WTC11 (cell line): ENCODE results near the gene DLX6. TPM values are rescaled to one million over a fixed set of nuclear protein-coding genes. Genes with fewer than 3 reads are reported as not detected.

ENCODE experiments used
- ATAC-seq: fragments of 200-7000 bp; cut with Tn5 transposase; 2 replicates; pipeline ENCODE4 v1.10.0; 2021; ENCODE audit warnings: mild to moderate bottlenecking, moderate library complexity
- CTCF ChIA-PET: fragments of 300-600 bp; sonication (Branson Sonifier 250); formaldehyde crosslinking; loops from one replicate; lab custom pipeline; 2021; ENCODE audit warnings: antibody characterized with exemption; lab: Charles Lee
- POLR2A ChIA-PET: fragments of 350-600 bp; sonication (Branson Sonifier 250); formaldehyde crosslinking; loops from one replicate; lab custom pipeline; 2021; ENCODE audit warnings: antibody characterized with exemption; lab: Charles Lee
- DNase-seq: peaks from one replicate; pipeline ENCODE4 v3.0.0; 2021; ENCODE audit warnings: low spot score
- H3K27ac Mint-ChIP-seq: 2 replicates; pipeline ENCODE4 v1.8.0; 2021; ENCODE audit warnings: mixed read lengths
- H3K27me3 Mint-ChIP-seq: 2 replicates; pipeline ENCODE4 v1.8.0; 2021; ENCODE audit warnings: low read depth, mild to moderate bottlenecking, moderate library complexity, mixed read lengths
- H3K36me3 Mint-ChIP-seq: 2 replicates; pipeline ENCODE4 v1.8.0; 2021; ENCODE audit warnings: mixed read lengths
- H3K4me1 Mint-ChIP-seq: 2 replicates; pipeline ENCODE4 v1.8.0; 2022; ENCODE audit warnings: mixed read lengths
- H3K4me3 Mint-ChIP-seq: 2 replicates; pipeline ENCODE4 v1.8.0; 2021; ENCODE audit warnings: mild to moderate bottlenecking, moderate library complexity, mixed read lengths
- H3K9me3 Mint-ChIP-seq: 2 replicates; pipeline ENCODE4 v1.8.0; 2021; ENCODE audit warnings: mixed read lengths
- CREB1 ChIP-seq: sonication (generic); formaldehyde crosslinking; IDR thresholded peaks from 2 replicates; pipeline ENCODE4 v1.8.0; 2023; ENCODE audit warnings: mild to moderate bottlenecking, missing genetic modification reagents
- EMX1 ChIP-seq: fragments of 250-450 bp; sonication (Bioruptor Pico); IDR thresholded peaks from 2 replicates; pipeline ENCODE4 v1.8.0; 2021; ENCODE audit warnings: mild to moderate bottlenecking
- ETV6 ChIP-seq: sonication (generic); formaldehyde crosslinking; IDR thresholded peaks from 2 replicates; pipeline ENCODE4 v1.8.1; 2022; ENCODE audit warnings: mild to moderate bottlenecking, missing genetic modification reagents
- GTF2I ChIP-seq: fragments of 250-450 bp; sonication (Bioruptor Pico); conservative IDR thresholded peaks from 2 replicates; pipeline ENCODE4 v1.4.0; 2021; ENCODE audit warnings: mild to moderate bottlenecking
- KAT7 ChIP-seq: sonication (generic); formaldehyde crosslinking; IDR thresholded peaks from 2 replicates; pipeline ENCODE4 v1.8.1; 2023; ENCODE audit warnings: missing genetic modification reagents, mild to moderate bottlenecking, borderline replicate concordance
- NFE2L1 ChIP-seq: sonication (generic); formaldehyde crosslinking; IDR thresholded peaks from 2 replicates; pipeline ENCODE4 v1.8.1; 2023; ENCODE audit warnings: missing genetic modification reagents
- TEAD4 ChIP-seq: sonication (generic); formaldehyde crosslinking; IDR thresholded peaks from 2 replicates; pipeline ENCODE4 v1.8.0; 2022; ENCODE audit warnings: mild to moderate bottlenecking, missing genetic modification reagents
- ZNF423 ChIP-seq: fragments of 250-450 bp; sonication (Bioruptor Pico); IDR thresholded peaks from 2 replicates; pipeline ENCODE4 v2.1.2; 2022; ENCODE audit warnings: mild to moderate bottlenecking, moderate library complexity
- ZNF671 ChIP-seq: fragments of 250-450 bp; sonication (Bioruptor Pico); IDR thresholded peaks from 2 replicates; pipeline ENCODE4 v1.8.0; 2021; ENCODE audit warnings: mild to moderate bottlenecking
- total RNA-seq: library from RNA; stranded (reverse); gene quantifications from 3 replicates; pipeline ENCODE4 v1.2.3, GENCODE V29; 2021
- TF ChIP-seq, protein P1 (sequence below): sonication (generic); formaldehyde crosslinking; IDR thresholded peaks from 2 replicates; pipeline ENCODE4 v1.8.0; 2023; ENCODE audit warnings: mild to moderate bottlenecking, missing genetic modification reagents
- TF ChIP-seq, protein P2 (sequence below): sonication (generic); formaldehyde crosslinking; IDR thresholded peaks from 2 replicates; pipeline ENCODE4 v1.8.0; 2022; ENCODE audit warnings: mild to moderate bottlenecking, missing genetic modification reagents
- TF ChIP-seq, protein P3 (sequence below): sonication (generic); formaldehyde crosslinking; IDR thresholded peaks from 2 replicates; pipeline ENCODE4 v1.8.0; 2022; ENCODE audit warnings: mild to moderate bottlenecking, missing genetic modification reagents
- TF ChIP-seq, protein P4 (sequence below): sonication (generic); formaldehyde crosslinking; IDR thresholded peaks from 2 replicates; pipeline ENCODE4 v1.8.1; 2022; ENCODE audit warnings: low read depth, missing genetic modification reagents, borderline replicate concordance
- TF ChIP-seq, protein P5 (sequence below): sonication (generic); formaldehyde crosslinking; IDR thresholded peaks from 2 replicates; pipeline ENCODE4 v1.8.0; 2022; ENCODE audit warnings: missing genetic modification reagents
- TF ChIP-seq, protein P6 (sequence below): sonication (generic); formaldehyde crosslinking; IDR thresholded peaks from 2 replicates; pipeline ENCODE4 v1.8.1; 2023; ENCODE audit warnings: mild to moderate bottlenecking, missing genetic modification reagents, moderate library complexity
- TF ChIP-seq, protein P7 (sequence below): sonication (generic); formaldehyde crosslinking; IDR thresholded peaks from 2 replicates; pipeline ENCODE4 v1.8.1; 2022; ENCODE audit warnings: missing genetic modification reagents, borderline replicate concordance
- TF ChIP-seq, protein P8 (sequence below): sonication (generic); formaldehyde crosslinking; IDR thresholded peaks from 2 replicates; pipeline ENCODE4 v1.8.0; 2023; ENCODE audit warnings: missing genetic modification reagents, mild to moderate bottlenecking, borderline replicate concordance

Gene DLX6
- total RNA-seq, 1 experiment from 2014 or later, result 0.09 TPM

DNA sequence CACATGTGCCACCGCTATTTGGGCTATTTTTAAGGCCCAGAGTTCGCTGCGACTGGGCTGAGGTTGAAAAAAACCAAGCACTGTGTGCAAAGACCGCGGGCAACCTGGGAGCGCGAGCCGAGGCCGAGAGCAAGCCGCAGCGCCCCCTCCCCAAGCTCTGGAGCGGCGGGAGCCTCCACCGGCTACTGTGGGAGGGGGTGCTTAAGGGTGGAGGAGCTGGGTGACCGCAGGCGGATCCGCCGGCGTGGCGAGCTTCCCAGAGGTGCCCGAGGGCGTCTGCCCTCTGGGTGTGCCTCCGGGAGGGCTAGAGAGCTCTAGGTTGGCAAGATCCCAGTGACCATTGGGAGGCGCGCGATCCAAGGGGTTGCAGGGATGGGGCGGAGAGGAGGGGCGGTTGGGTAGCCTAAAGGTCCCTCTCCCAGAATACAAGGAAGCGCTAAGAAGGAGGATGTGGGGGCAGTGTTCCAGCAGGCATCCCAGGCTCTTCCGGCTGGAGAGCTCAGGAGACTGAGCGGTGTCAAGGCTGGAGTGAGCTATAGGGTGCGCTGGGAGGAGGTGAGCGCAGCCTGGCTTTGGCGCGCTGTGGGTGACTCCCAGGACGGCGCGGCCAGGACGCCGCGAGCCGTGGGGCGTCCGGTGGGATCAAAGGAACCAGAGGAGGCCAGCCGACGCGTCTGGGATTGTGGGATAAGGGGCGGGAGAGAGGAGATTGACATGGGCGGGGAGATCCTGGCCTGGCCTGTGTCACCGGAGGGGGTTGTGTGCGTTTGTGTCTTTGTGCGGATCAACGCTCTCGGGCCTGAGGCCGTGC is 11.2 kb downstream of the DLX6 start:
- peak; percentile 80 for DNase-seq
- H3K27me3 Mint-ChIP-seq, result peaks cover 100% of the 10 kb centered on the region
- CTCF ChIA-PET, result interaction anchor here (0.6 to 2.6 kb wide), 5 partner anchors 10 to 1004 kb away, joined by 3 to 49 read pairs (median 5); partner anchors contain the start of gene DLX6
- ATAC-seq, result peak; percentile 69
- peaks cover 61% of the 10 kb centered on the region for H3K4me1 Mint-ChIP-seq
- no peak overlapping the region for H3K27ac Mint-ChIP-seq
- H3K36me3 Mint-ChIP-seq, result no peaks in the 10 kb centered on the region
- H3K9me3 Mint-ChIP-seq, result no peaks in the 10 kb centered on the region
- H3K4me3 Mint-ChIP-seq, result peak overlapping the region; percentile 65
- POLR2A ChIA-PET, result interaction anchor here (1.0 to 1.3 kb wide), 2 partner anchors 11 to 25 kb away, joined by 4 read pairs; no protein-coding TSS in a partner anchor
- TF ChIP-seq GTF2I (CRISPR knock-in tag) (no peak), ETV6 (CRISPR knock-in tag) (no peak), EMX1 (CRISPR knock-in tag) (no peak), ZNF671 (CRISPR knock-in tag) (no peak), CREB1 (CRISPR knock-in tag) (no peak), ZNF423 (CRISPR knock-in tag) (no peak; the same call in 1 of the 2 replicates), KAT7 (CRISPR knock-in tag) (no peak), NFE2L1 (CRISPR knock-in tag) (no peak), TEAD4 (CRISPR knock-in tag) (no peak)
- TF ChIP-seq, protein P1, sequence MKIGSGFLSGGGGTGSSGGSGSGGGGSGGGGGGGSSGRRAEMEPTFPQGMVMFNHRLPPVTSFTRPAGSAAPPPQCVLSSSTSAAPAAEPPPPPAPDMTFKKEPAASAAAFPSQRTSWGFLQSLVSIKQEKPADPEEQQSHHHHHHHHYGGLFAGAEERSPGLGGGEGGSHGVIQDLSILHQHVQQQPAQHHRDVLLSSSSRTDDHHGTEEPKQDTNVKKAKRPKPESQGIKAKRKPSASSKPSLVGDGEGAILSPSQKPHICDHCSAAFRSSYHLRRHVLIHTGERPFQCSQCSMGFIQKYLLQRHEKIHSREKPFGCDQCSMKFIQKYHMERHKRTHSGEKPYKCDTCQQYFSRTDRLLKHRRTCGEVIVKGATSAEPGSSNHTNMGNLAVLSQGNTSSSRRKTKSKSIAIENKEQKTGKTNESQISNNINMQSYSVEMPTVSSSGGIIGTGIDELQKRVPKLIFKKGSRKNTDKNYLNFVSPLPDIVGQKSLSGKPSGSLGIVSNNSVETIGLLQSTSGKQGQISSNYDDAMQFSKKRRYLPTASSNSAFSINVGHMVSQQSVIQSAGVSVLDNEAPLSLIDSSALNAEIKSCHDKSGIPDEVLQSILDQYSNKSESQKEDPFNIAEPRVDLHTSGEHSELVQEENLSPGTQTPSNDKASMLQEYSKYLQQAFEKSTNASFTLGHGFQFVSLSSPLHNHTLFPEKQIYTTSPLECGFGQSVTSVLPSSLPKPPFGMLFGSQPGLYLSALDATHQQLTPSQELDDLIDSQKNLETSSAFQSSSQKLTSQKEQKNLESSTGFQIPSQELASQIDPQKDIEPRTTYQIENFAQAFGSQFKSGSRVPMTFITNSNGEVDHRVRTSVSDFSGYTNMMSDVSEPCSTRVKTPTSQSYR (CRISPR knock-in tag), result 0 out of 2 replicates have a peak, but pooled peaks have one; percentile 20
- TF ChIP-seq, protein P2, sequence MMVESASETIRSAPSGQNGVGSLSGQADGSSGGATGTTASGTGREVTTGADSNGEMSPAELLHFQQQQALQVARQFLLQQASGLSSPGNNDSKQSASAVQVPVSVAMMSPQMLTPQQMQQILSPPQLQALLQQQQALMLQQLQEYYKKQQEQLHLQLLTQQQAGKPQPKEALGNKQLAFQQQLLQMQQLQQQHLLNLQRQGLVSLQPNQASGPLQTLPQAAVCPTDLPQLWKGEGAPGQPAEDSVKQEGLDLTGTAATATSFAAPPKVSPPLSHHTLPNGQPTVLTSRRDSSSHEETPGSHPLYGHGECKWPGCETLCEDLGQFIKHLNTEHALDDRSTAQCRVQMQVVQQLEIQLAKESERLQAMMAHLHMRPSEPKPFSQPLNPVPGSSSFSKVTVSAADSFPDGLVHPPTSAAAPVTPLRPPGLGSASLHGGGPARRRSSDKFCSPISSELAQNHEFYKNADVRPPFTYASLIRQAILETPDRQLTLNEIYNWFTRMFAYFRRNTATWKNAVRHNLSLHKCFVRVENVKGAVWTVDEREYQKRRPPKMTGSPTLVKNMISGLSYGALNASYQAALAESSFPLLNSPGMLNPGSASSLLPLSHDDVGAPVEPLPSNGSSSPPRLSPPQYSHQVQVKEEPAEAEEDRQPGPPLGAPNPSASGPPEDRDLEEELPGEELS (CRISPR knock-in tag), result 0 out of 2 replicates have a peak, but pooled peaks have one; percentile 11
- TF ChIP-seq, protein P3, sequence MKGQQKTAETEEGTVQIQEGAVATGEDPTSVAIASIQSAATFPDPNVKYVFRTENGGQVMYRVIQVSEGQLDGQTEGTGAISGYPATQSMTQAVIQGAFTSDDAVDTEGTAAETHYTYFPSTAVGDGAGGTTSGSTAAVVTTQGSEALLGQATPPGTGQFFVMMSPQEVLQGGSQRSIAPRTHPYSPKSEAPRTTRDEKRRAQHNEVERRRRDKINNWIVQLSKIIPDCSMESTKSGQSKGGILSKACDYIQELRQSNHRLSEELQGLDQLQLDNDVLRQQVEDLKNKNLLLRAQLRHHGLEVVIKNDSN, result no peak
- TF ChIP-seq, protein P4, sequence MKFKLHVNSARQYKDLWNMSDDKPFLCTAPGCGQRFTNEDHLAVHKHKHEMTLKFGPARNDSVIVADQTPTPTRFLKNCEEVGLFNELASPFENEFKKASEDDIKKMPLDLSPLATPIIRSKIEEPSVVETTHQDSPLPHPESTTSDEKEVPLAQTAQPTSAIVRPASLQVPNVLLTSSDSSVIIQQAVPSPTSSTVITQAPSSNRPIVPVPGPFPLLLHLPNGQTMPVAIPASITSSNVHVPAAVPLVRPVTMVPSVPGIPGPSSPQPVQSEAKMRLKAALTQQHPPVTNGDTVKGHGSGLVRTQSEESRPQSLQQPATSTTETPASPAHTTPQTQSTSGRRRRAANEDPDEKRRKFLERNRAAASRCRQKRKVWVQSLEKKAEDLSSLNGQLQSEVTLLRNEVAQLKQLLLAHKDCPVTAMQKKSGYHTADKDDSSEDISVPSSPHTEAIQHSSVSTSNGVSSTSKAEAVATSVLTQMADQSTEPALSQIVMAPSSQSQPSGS (CRISPR knock-in tag), result no peak
- TF ChIP-seq, protein P5, sequence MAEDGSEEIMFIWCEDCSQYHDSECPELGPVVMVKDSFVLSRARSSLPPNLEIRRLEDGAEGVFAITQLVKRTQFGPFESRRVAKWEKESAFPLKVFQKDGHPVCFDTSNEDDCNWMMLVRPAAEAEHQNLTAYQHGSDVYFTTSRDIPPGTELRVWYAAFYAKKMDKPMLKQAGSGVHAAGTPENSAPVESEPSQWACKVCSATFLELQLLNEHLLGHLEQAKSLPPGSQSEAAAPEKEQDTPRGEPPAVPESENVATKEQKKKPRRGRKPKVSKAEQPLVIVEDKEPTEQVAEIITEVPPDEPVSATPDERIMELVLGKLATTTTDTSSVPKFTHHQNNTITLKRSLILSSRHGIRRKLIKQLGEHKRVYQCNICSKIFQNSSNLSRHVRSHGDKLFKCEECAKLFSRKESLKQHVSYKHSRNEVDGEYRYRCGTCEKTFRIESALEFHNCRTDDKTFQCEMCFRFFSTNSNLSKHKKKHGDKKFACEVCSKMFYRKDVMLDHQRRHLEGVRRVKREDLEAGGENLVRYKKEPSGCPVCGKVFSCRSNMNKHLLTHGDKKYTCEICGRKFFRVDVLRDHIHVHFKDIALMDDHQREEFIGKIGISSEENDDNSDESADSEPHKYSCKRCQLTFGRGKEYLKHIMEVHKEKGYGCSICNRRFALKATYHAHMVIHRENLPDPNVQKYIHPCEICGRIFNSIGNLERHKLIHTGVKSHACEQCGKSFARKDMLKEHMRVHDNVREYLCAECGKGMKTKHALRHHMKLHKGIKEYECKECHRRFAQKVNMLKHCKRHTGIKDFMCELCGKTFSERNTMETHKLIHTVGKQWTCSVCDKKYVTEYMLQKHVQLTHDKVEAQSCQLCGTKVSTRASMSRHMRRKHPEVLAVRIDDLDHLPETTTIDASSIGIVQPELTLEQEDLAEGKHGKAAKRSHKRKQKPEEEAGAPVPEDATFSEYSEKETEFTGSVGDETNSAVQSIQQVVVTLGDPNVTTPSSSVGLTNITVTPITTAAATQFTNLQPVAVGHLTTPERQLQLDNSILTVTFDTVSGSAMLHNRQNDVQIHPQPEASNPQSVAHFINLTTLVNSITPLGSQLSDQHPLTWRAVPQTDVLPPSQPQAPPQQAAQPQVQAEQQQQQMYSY (CRISPR knock-in tag), result no peak
- TF ChIP-seq, protein P6, sequence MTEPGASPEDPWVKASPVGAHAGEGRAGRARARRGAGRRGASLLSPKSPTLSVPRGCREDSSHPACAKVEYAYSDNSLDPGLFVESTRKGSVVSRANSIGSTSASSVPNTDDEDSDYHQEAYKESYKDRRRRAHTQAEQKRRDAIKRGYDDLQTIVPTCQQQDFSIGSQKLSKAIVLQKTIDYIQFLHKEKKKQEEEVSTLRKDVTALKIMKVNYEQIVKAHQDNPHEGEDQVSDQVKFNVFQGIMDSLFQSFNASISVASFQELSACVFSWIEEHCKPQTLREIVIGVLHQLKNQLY (CRISPR knock-in tag), result no peak
- TF ChIP-seq, protein P7, sequence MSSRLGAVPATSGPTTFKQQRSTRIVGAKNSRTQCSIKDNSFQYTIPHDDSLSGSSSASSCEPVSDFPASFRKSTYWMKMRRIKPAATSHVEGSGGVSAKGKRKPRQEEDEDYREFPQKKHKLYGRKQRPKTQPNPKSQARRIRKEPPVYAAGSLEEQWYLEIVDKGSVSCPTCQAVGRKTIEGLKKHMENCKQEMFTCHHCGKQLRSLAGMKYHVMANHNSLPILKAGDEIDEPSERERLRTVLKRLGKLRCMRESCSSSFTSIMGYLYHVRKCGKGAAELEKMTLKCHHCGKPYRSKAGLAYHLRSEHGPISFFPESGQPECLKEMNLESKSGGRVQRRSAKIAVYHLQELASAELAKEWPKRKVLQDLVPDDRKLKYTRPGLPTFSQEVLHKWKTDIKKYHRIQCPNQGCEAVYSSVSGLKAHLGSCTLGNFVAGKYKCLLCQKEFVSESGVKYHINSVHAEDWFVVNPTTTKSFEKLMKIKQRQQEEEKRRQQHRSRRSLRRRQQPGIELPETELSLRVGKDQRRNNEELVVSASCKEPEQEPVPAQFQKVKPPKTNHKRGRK (CRISPR knock-in tag), result no peak
- TF ChIP-seq, protein P8, sequence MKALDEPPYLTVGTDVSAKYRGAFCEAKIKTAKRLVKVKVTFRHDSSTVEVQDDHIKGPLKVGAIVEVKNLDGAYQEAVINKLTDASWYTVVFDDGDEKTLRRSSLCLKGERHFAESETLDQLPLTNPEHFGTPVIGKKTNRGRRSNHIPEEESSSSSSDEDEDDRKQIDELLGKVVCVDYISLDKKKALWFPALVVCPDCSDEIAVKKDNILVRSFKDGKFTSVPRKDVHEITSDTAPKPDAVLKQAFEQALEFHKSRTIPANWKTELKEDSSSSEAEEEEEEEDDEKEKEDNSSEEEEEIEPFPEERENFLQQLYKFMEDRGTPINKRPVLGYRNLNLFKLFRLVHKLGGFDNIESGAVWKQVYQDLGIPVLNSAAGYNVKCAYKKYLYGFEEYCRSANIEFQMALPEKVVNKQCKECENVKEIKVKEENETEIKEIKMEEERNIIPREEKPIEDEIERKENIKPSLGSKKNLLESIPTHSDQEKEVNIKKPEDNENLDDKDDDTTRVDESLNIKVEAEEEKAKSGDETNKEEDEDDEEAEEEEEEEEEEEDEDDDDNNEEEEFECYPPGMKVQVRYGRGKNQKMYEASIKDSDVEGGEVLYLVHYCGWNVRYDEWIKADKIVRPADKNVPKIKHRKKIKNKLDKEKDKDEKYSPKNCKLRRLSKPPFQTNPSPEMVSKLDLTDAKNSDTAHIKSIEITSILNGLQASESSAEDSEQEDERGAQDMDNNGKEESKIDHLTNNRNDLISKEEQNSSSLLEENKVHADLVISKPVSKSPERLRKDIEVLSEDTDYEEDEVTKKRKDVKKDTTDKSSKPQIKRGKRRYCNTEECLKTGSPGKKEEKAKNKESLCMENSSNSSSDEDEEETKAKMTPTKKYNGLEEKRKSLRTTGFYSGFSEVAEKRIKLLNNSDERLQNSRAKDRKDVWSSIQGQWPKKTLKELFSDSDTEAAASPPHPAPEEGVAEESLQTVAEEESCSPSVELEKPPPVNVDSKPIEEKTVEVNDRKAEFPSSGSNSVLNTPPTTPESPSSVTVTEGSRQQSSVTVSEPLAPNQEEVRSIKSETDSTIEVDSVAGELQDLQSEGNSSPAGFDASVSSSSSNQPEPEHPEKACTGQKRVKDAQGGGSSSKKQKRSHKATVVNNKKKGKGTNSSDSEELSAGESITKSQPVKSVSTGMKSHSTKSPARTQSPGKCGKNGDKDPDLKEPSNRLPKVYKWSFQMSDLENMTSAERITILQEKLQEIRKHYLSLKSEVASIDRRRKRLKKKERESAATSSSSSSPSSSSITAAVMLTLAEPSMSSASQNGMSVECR, result no peak
